Measurements from ENCODE around the gene SRD5A1. TPM values are rescaled to one million over a fixed set of nuclear protein-coding genes. Genes with fewer than 3 reads are reported as not detected.
A peak's percentile ranks its signal among the peaks of the same experiment; 100 is the strongest.

SRD5A1 gene
- total RNA-seq, 1 donor from 2014 or later, result 2.5 TPM

- peaks cover 10% of the 10 kb centered on the region for H3K4me1 ChIP-seq
- H3K36me3 ChIP-seq, result peaks cover 100% of the 10 kb centered on the region
- H3K27me3 ChIP-seq (ENCODE audit: low read depth), result no peaks in the 10 kb centered on the region
- H3K27ac ChIP-seq (replicated peaks), result peak overlapping the region; percentile 20
- no peak overlapping the region for H3K4me3 ChIP-seq
- no peak for TF ChIP-seq CTCF (IDR thresholded peaks at IDR 0.05; ENCODE audit: borderline replicate concordance)
- intact Hi-C loops (cut with micrococcal nuclease), result no loop called here
- no peak for DNase-seq
- no peaks in the 10 kb centered on the region for H3K9me3 ChIP-seq (replicated peaks)
These were observed 25.2 kb upstream of the SRD5A1 start for GRCh38 chr5:6608016-6608415.

DNA sequence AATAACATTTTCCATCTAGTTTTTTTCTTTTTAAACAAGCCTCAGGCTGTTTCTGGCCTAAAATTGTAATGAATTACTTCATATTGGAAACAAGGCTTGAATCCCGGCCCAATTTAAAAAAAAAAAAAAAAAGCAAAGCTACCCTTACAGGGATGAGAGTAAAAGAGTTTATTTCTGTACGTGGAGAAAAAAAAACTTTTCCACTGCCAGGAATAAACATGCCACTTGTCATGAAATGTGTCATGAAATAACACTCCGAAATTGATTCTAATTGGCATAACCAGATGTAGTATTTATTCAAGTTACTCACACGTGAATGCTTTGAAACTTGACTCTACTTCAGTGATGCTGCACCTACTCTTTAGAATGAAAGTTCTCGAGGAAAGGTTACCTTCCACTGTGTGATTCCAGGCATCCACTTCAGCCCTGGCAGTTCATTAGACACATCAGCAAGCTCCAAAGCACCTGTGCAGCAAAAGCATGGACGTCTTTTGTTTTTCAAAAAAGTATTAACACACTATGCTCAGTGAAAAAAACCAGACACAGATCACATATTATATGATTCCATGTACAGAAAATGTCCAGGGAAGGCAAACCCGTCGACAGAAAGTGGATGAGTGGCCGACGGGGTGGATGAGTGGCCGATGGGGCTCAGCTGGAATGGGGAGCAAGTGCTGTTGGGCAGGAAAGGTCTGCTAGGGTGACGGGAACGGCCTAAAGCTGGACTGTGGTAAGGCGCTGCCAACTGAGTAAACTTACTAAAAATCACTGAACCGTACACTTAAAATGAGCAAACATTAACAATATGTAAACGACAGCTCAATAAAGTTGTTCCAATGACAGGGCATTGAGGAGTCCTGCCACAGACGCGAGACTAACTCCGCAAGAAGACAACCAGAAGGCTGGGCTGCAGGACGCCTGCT, 21.6 kb upstream of the SRD5A1 start:
- no peak for TF ChIP-seq CTCF (IDR thresholded peaks at IDR 0.05; ENCODE audit: borderline replicate concordance)
- intact Hi-C loops (cut with micrococcal nuclease), result no loop called here
- no peaks in the 10 kb centered on the region for H3K27me3 ChIP-seq (ENCODE audit: low read depth)
- H3K27ac ChIP-seq (replicated peaks), result no peak overlapping the region
- H3K9me3 ChIP-seq (replicated peaks), result no peaks in the 10 kb centered on the region
- H3K4me1 ChIP-seq, result no peaks in the 10 kb centered on the region
- no peak overlapping the region for H3K4me3 ChIP-seq
- DNase-seq, result no peak
- peaks cover 98% of the 10 kb centered on the region for H3K36me3 ChIP-seq

GRCh38 chr5:6615034-6615815, 18.0 kb upstream of the SRD5A1 start:
- Histone ChIP-seq H3K4me1 (no peaks in the 10 kb centered on the region), H3K36me3 (peaks cover 97% of the 10 kb centered on the region), H3K27me3 (ENCODE audit: low read depth) (no peaks in the 10 kb centered on the region), H3K9me3 (replicated peaks) (no peaks in the 10 kb centered on the region), H3K27ac (replicated peaks) (no peak overlapping the region), H3K4me3 (no peak overlapping the region)
- no peak for TF ChIP-seq CTCF (IDR thresholded peaks at IDR 0.05; ENCODE audit: borderline replicate concordance)
- intact Hi-C loops (cut with micrococcal nuclease), result no loop called here
- DNase-seq, result no peak

GRCh38 chr5:6616632-6617031, 16.6 kb upstream of the SRD5A1 start:
- TF ChIP-seq CTCF (IDR thresholded peaks at IDR 0.05; ENCODE audit: borderline replicate concordance), result no peak
- intact Hi-C loops (cut with micrococcal nuclease), result no loop called here
- Histone ChIP-seq H3K36me3 (peaks cover 97% of the 10 kb centered on the region), H3K9me3 (replicated peaks) (no peaks in the 10 kb centered on the region), H3K27ac (replicated peaks) (no peak overlapping the region), H3K4me1 (no peaks in the 10 kb centered on the region), H3K4me3 (no peak overlapping the region), H3K27me3 (ENCODE audit: low read depth) (no peaks in the 10 kb centered on the region)
- no peak for DNase-seq

DNA sequence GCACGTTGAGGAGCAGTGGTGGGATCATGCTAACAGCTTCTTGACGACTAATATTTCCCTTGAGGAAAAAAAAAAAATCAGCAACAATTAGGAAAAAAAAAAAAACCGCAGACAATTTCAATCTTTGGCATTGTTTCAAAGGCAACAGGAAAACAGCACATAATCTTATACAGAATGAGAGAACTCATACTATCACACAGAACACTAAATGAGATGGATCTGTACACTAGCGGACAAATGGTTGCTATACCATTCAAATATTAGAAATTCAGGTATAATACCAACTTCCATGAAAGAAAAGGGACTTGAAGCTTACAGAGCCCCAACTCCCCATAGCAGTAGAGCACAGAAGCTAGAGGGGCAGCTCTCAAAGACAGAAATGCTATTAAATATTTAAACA, 10.0 kb upstream of the SRD5A1 start:
- intact Hi-C loops (cut with micrococcal nuclease), result loop anchor here (10.0 kb wide), 1 partner anchor 122 kb away; no protein-coding TSS in a partner anchor
- H3K4me3 ChIP-seq, result no peak overlapping the region
- no peak for DNase-seq
- H3K4me1 ChIP-seq, result no peaks in the 10 kb centered on the region
- H3K27ac ChIP-seq (replicated peaks), result no peak overlapping the region
- H3K27me3 ChIP-seq (ENCODE audit: low read depth), result no peaks in the 10 kb centered on the region
- H3K36me3 ChIP-seq, result peaks cover 85% of the 10 kb centered on the region
- no peak for TF ChIP-seq CTCF (IDR thresholded peaks at IDR 0.05; ENCODE audit: borderline replicate concordance)
- H3K9me3 ChIP-seq (replicated peaks), result peaks cover 19% of the 10 kb centered on the region
